Calu3 (cell line): ENCODE data around the gene MASP1. TPM values are rescaled to one million over a fixed set of nuclear protein-coding genes. Genes with fewer than 3 reads are reported as not detected.

Source experiments
- BruUV-seq: library from RNA; stranded (reverse); fragments of 400-500 nt; replicated peaks from 2 replicates; lab custom pipeline; 2021; lab: Mats Ljungman, UMichigan
- CTCF ChIA-PET: fragments of 300-600 bp; sonication (Branson Sonifier 250); formaldehyde crosslinking; loops from one replicate; lab custom pipeline; 2022; ENCODE audit warnings: antibody characterized with exemption; lab: Charles Lee
- DNase-seq: peaks from one replicate; pipeline ENCODE4 v3.0.0; 2022
- H3K27ac Mint-ChIP-seq: one replicate; pipeline ENCODE4 v1.8.0; 2022; ENCODE audit warnings: mixed read lengths; ENCODE audit not compliant: unreplicated experiment
- H3K27me3 Mint-ChIP-seq: one replicate; pipeline ENCODE4 v1.8.0; 2022; ENCODE audit warnings: mixed read lengths; ENCODE audit not compliant: unreplicated experiment
- H3K36me3 Mint-ChIP-seq: one replicate; pipeline ENCODE4 v1.8.0; 2022; ENCODE audit warnings: mild to moderate bottlenecking, moderate library complexity, mixed read lengths; ENCODE audit not compliant: insufficient read depth, unreplicated experiment
- H3K4me1 Mint-ChIP-seq: one replicate; pipeline ENCODE4 v1.8.0; 2022; ENCODE audit warnings: mild to moderate bottlenecking, low read depth, mixed read lengths; ENCODE audit not compliant: unreplicated experiment
- H3K4me3 Mint-ChIP-seq: one replicate; pipeline ENCODE4 v1.8.0; 2022; ENCODE audit warnings: mild to moderate bottlenecking, low read depth, moderate library complexity, mixed read lengths; ENCODE audit not compliant: unreplicated experiment
- H3K9me3 Mint-ChIP-seq: one replicate; pipeline ENCODE4 v1.8.0; 2022; ENCODE audit warnings: low read depth, mixed read lengths; ENCODE audit not compliant: unreplicated experiment
- CTCF ChIP-seq: fragments of 200-600 bp; IDR thresholded peaks from one replicate; pipeline ENCODE4 v1.8.0; 2022; ENCODE audit warnings: antibody characterized with exemption; ENCODE audit not compliant: unreplicated experiment
- intact Hi-C: fragments of 100-400 bp; cut with micrococcal nuclease; formaldehyde crosslinking; loops from one replicate; pipeline ENCODE4 v1.10.0; 2022; ENCODE audit not compliant: unreplicated experiment
- total RNA-seq: library from RNA; stranded (reverse); gene quantifications from 2 replicates; pipeline ENCODE4 v1.2.3, GENCODE V29; 2022

Gene MASP1
- total RNA-seq, 1 experiment from 2014 or later: 0.59 TPM

- TF ChIP-seq CTCF: no peak
- H3K27me3 Mint-ChIP-seq: no peaks in the 10 kb centered on the region
- H3K36me3 Mint-ChIP-seq: no peaks in the 10 kb centered on the region
- peaks cover 35% of the 10 kb centered on the region for H3K4me1 Mint-ChIP-seq
- H3K27ac Mint-ChIP-seq: no peak overlapping the region
- BruUV-seq: no TSS peak
- H3K9me3 Mint-ChIP-seq: no peaks in the 10 kb centered on the region
- intact Hi-C loops: loop anchor here (5.0 kb wide), 1 partner anchor 36 kb away; no protein-coding TSS in a partner anchor
- no peak for DNase-seq
- CTCF ChIA-PET: no interaction called here
- no peak overlapping the region for H3K4me3 Mint-ChIP-seq
These were observed 33.4 kb downstream of the MASP1 start for GRCh38 chr3:187257992-187258692.

GRCh38 chr3:187257471-187257870 lies 34.1 kb downstream of the MASP1 start:
- H3K4me3 Mint-ChIP-seq: no peak overlapping the region
- no peaks in the 10 kb centered on the region for H3K36me3 Mint-ChIP-seq
- no TSS peak for BruUV-seq
- no peak overlapping the region for H3K27ac Mint-ChIP-seq
- no peaks in the 10 kb centered on the region for H3K9me3 Mint-ChIP-seq
- no peak for DNase-seq
- CTCF ChIA-PET: interaction anchor here (0.8 kb wide), 1 partner anchor 37 kb away, joined by 3 read pairs; no protein-coding TSS in a partner anchor
- H3K4me1 Mint-ChIP-seq: peaks cover 28% of the 10 kb centered on the region
- TF ChIP-seq CTCF: no peak
- intact Hi-C loops: loop anchor here (5.0 kb wide), 1 partner anchor 35 kb away; no protein-coding TSS in a partner anchor
- H3K27me3 Mint-ChIP-seq: no peaks in the 10 kb centered on the region

- BruUV-seq: no TSS peak
- DNase-seq: no peak
- H3K9me3 Mint-ChIP-seq: no peaks in the 10 kb centered on the region
- CTCF ChIA-PET: interaction anchor here (0.5 to 1.3 kb wide), 6 partner anchors 9 to 991 kb away, joined by 3 to 7 read pairs (median 4); partner anchors contain the start of gene RPL39L
- no peak for TF ChIP-seq CTCF
- H3K4me3 Mint-ChIP-seq: no peak overlapping the region
- H3K36me3 Mint-ChIP-seq: no peaks in the 10 kb centered on the region
- peak overlapping the region; percentile 16 for H3K27ac Mint-ChIP-seq
- no peaks in the 10 kb centered on the region for H3K27me3 Mint-ChIP-seq
- intact Hi-C loops: loop anchor here (5.0 kb wide), 1 partner anchor 34 kb away; no protein-coding TSS in a partner anchor
- peaks cover 21% of the 10 kb centered on the region for H3K4me1 Mint-ChIP-seq
These were observed 35.4 kb downstream of the MASP1 start for GRCh38 chr3:187256051-187256616.

- peak; percentile 49 for DNase-seq
- Mint-ChIP-seq H3K4me1 (peaks cover 21% of the 10 kb centered on the region), H3K36me3 (no peaks in the 10 kb centered on the region), H3K27ac (peak overlapping the region; percentile 16), H3K27me3 (no peaks in the 10 kb centered on the region), H3K9me3 (no peaks in the 10 kb centered on the region), H3K4me3 (no peak overlapping the region)
- intact Hi-C loops: loop anchor here (5.0 kb wide), 1 partner anchor 33 kb away; no protein-coding TSS in a partner anchor
- TF ChIP-seq CTCF: no peak
- CTCF ChIA-PET: interaction anchor here (0.6 to 1.5 kb wide), 12 partner anchors 9 to 1110 kb away, joined by 3 to 16 read pairs (median 4); partner anchors contain the start of gene RPL39L
- BruUV-seq: no TSS peak
These were observed 36.2 kb downstream of the MASP1 start for GRCh38 chr3:187255314-187255713.
